HepG2 (cell line): ENCODE measurements around the gene IL36B. TPM values are rescaled to one million over a fixed set of nuclear protein-coding genes. Genes with fewer than 3 reads are reported as not detected.

Experiments used
- ATAC-seq: fragments of 200-7000 bp; cut with Tn5 transposase; 3 replicates; pipeline ENCODE4 v1.9.1; 2020; ENCODE audit warnings: mild to moderate bottlenecking, moderate library complexity
- BruUV-seq: library from RNA; stranded (reverse); fragments of 400-500 nt; replicated peaks from 2 replicates; lab custom pipeline; 2021; lab: Mats Ljungman, UMichigan
- CTCF ChIA-PET: fragments of 300-600 bp; formaldehyde crosslinking; extraction: SDS; loops from one replicate; lab custom pipeline; 2021; ENCODE audit warnings: low total read pairs, inconsistent platforms, low intra/inter-chr PET ratio; lab: Yijun Ruan, JAX
- POLR2A ChIA-PET: fragments of 350-600 bp; sonication (Branson Sonifier 250); formaldehyde crosslinking; loops from one replicate; lab custom pipeline; 2020; ENCODE audit warnings: antibody characterized with exemption, inconsistent platforms; lab: Yijun Ruan, JAX
- DNase-seq: peaks from one replicate; pipeline ENCODE4 v3.0.0-alpha.2; 2015; ENCODE audit warnings: low spot score
- FAIRE-seq: peaks from 3 replicates; lab custom pipeline; 2011; peaks lifted over from hg19 to GRCh38; lab: Jason Lieb, UNC
- H2AFZ ChIP-seq: one replicate; pipeline ENCODE4 v1.6.1; 2011; ENCODE audit warnings: low read length, inconsistent platforms
- H3K27ac ChIP-seq: fragments of 300-600 bp; 3 replicates; pipeline ENCODE4 v1.8.0; 2011; ENCODE audit warnings: mixed run types, mild to moderate bottlenecking, mixed read lengths, low read length, inconsistent platforms; ENCODE audit not compliant: insufficient read depth; ENCODE audit errors: extremely low read length
- H3K27me3 ChIP-seq, 2 experiments: fragments of 200-600 bp in 1 of 2; 2 replicates in 1 of 2; 3 replicates in 1 of 2; pipeline versions ENCODE4 v1.6.0 to v1.8.0; 2011; ENCODE audit warnings: low read length in 2 of 2, mild to moderate bottlenecking in 2 of 2, moderate library complexity in 2 of 2, inconsistent platforms in 1 of 2; ENCODE audit not compliant: insufficient read depth in 2 of 2, control insufficient read depth in 1 of 2
- H3K36me3 ChIP-seq, 2 experiments: fragments of 200-600 bp in 1 of 2; replicated peaks in 1 of 2; 2 replicates in 1 of 2; 3 replicates in 1 of 2; pipeline versions ENCODE4 v1.5.1 to v1.8.0; 2011; ENCODE audit warnings: low read length in 2 of 2, inconsistent platforms in 1 of 2; ENCODE audit not compliant: insufficient read depth in 2 of 2, control insufficient read depth in 1 of 2
- H3K4me1 ChIP-seq: 2 replicates; pipeline ENCODE4 v1.5.1; 2012; ENCODE audit warnings: low read length, inconsistent platforms; ENCODE audit not compliant: insufficient read depth
- H3K4me2 ChIP-seq: 2 replicates; pipeline ENCODE4 v1.6.0; 2011; ENCODE audit warnings: low read depth, low read length, inconsistent platforms
- H3K4me3 ChIP-seq, 3 experiments: fragments of 200-600 bp in 1 of 3; sonication (generic), shearing (Covaris generic) in 1 of 3; replicated peaks in 1 of 3; 2 replicates each; pipeline ENCODE4 v1.5.1; 2011 to 2016; ENCODE audit warnings: low read length in 3 of 3, inconsistent platforms in 2 of 3, low read depth in 2 of 3, mild to moderate bottlenecking in 2 of 3, control low read depth in 1 of 3, mixed read lengths in 1 of 3; ENCODE audit not compliant: insufficient read depth in 1 of 3
- H3K79me2 ChIP-seq: one replicate; pipeline ENCODE4 v1.6.1; 2011; ENCODE audit warnings: low read length, inconsistent platforms; ENCODE audit not compliant: insufficient read depth
- H3K9ac ChIP-seq: 2 replicates; pipeline ENCODE4 v1.6.0; 2011; ENCODE audit warnings: mild to moderate bottlenecking, low read depth, low read length, inconsistent platforms; ENCODE audit not compliant: insufficient read depth
- H3K9me3 ChIP-seq: 2 replicates; pipeline ENCODE4 v1.5.1; 2012; ENCODE audit warnings: mild to moderate bottlenecking, low read length
- H4K20me1 ChIP-seq: 2 replicates; pipeline ENCODE4 v1.6.0; 2011; ENCODE audit warnings: inconsistent platforms, mild to moderate bottlenecking, low read length, moderate library complexity; ENCODE audit not compliant: insufficient read depth
- CEBPG ChIP-seq: IDR thresholded peaks from 2 replicates; pipeline ENCODE4 v1.6.1; 2016
- IRF2 ChIP-seq: IDR thresholded peaks from 2 replicates; pipeline ENCODE4 v1.6.1; 2018; ENCODE audit warnings: missing genetic modification reagents, missing compliant biosample characterization
- JUNB ChIP-seq: sonication (generic); formaldehyde crosslinking; IDR thresholded peaks from 2 replicates; pipeline ENCODE4 v1.8.0; 2022; ENCODE audit warnings: missing genetic modification reagents, mild to moderate bottlenecking, borderline replicate concordance
- KDM1A ChIP-seq: IDR thresholded peaks from 2 replicates; pipeline ENCODE4 v1.6.1; 2016; ENCODE audit warnings: missing compliant biosample characterization
- KDM3A ChIP-seq: IDR thresholded peaks from 2 replicates; pipeline ENCODE4 v1.6.1; 2018; ENCODE audit warnings: low read depth, missing compliant biosample characterization
- LCORL ChIP-seq, 2 experiments: fragments of 450-650 bp in 1 of 2; sonication (generic) in 1 of 2; formaldehyde crosslinking in 1 of 2; IDR thresholded peaks; 2 replicates each; pipeline versions ENCODE4 v1.5.0 to v1.6.1; 2017 to 2020; ENCODE audit warnings: antibody characterized with exemption in 1 of 2, missing genetic modification reagents in 1 of 2
- NFIC ChIP-seq: IDR thresholded peaks from 2 replicates; pipeline ENCODE4 v1.6.1; 2012; ENCODE audit warnings: mild to moderate bottlenecking, low read length, inconsistent platforms
- RARA ChIP-seq: IDR thresholded peaks from 2 replicates; pipeline ENCODE4 v1.6.1; 2016; ENCODE audit warnings: missing genetic modification reagents, missing compliant biosample characterization
- SAP130 ChIP-seq: IDR thresholded peaks from 2 replicates; pipeline ENCODE4 v1.6.1; 2016; ENCODE audit warnings: low read depth
- SMARCC2 ChIP-seq: fragments of 450-650 bp; IDR thresholded peaks from 2 replicates; pipeline ENCODE4 v1.6.1; 2017; ENCODE audit warnings: antibody characterized with exemption, mild to moderate bottlenecking
- SMC3 ChIP-seq: IDR thresholded peaks from 2 replicates; pipeline ENCODE4 v1.6.1; 2011; ENCODE audit warnings: low read length, improper control_type of control experiment
- SRY ChIP-seq: sonication (generic); formaldehyde crosslinking; IDR thresholded peaks from 2 replicates; pipeline ENCODE4 v1.8.0; 2022; ENCODE audit warnings: mild to moderate bottlenecking, missing genetic modification reagents
- TARDBP ChIP-seq: sonication (generic); formaldehyde crosslinking; IDR thresholded peaks from 2 replicates; pipeline ENCODE4 v1.8.0; 2022; ENCODE audit warnings: mild to moderate bottlenecking, missing genetic modification reagents
- ZFP41 ChIP-seq: sonication (generic); formaldehyde crosslinking; IDR thresholded peaks from 2 replicates; pipeline ENCODE4 v1.4.0; 2020; ENCODE audit warnings: mild to moderate bottlenecking, missing genetic modification reagents, borderline replicate concordance
- ZNF224 ChIP-seq: sonication (generic); formaldehyde crosslinking; IDR thresholded peaks from 2 replicates; pipeline ENCODE4 v1.5.0; 2020; ENCODE audit warnings: mild to moderate bottlenecking, missing genetic modification reagents
- ZNF234 ChIP-seq: sonication (generic); formaldehyde crosslinking; conservative IDR thresholded peaks from 2 replicates; pipeline ENCODE4 v1.5.1; 2020; ENCODE audit warnings: mild to moderate bottlenecking, missing genetic modification reagents
- ZNF484 ChIP-seq: sonication (generic); formaldehyde crosslinking; IDR thresholded peaks from 2 replicates; pipeline ENCODE4 v1.5.1; 2020; ENCODE audit warnings: mild to moderate bottlenecking, low read depth, missing genetic modification reagents, borderline replicate concordance
- WGBS: methylation state at CpG from one replicate; pipeline ENCODE4 v1.1.6; 2017; ENCODE audit warnings: low lambda C conversion rate; 5-methylcytosine and 5-hydroxymethylcytosine counted together
- in situ Hi-C: cut with HindIII; loops from 2 replicates; pipeline ENCODE4 v1.10.0; 2017; ENCODE audit warnings: low pct_unique_long_range_greater_than_20kb; ENCODE audit not compliant: extremely low pct_ligation_motif_present
- intact Hi-C: fragments of 100-400 bp; cut with micrococcal nuclease; formaldehyde crosslinking; loops from one replicate; pipeline ENCODE4 v1.10.0; 2022; ENCODE audit not compliant: unreplicated experiment
- polyA plus RNA-seq, 8 experiments: library from polyadenylated mRNA; depleted of rRNA in 3 of 8; stranded (reverse) in 7 of 8; unstranded in 1 of 8; fragments of >200 nt; fragmentation: Illumina TruSeq in 4 of 8; extraction: Trizol in 4 of 8; gene quantifications; 2 replicates each; pipeline versions ENCODE4 v1.2.1 to v1.2.3, GENCODE V29; 2011 to 2016; ENCODE audit warnings: low read depth in 4 of 8, missing spikeins in 1 of 8, mixed read lengths in 1 of 8; ENCODE audit not compliant: insufficient read depth in 1 of 8
- total RNA-seq, 5 experiments: library from RNA; depleted of rRNA; stranded (reverse); fragments of >200 nt; fragmentation: Illumina TruSeq; extraction: Trizol; gene quantifications; 2 replicates each; pipeline ENCODE4 v1.2.3, GENCODE V29; 2016; ENCODE audit warnings: low read depth in 1 of 5
- TF ChIP-seq, protein P1 (sequence below): sonication (generic); formaldehyde crosslinking; IDR thresholded peaks from 2 replicates; pipeline ENCODE4 v1.4.0; 2020; ENCODE audit warnings: missing genetic modification reagents, mild to moderate bottlenecking, borderline replicate concordance
- TF ChIP-seq, protein P2 (sequence below): sonication (generic); formaldehyde crosslinking; IDR thresholded peaks from one replicate; pipeline ENCODE4 v1.5.1; 2020; ENCODE audit warnings: mild to moderate bottlenecking, missing genetic modification reagents; ENCODE audit errors: not compliant biosample characterization

IL36B gene
- total and polyA plus RNA-seq, 2 of the 13 experiments (the other 11 are each of a cell fraction or from before 2014, with no cell fraction given) = not detected

DNA sequence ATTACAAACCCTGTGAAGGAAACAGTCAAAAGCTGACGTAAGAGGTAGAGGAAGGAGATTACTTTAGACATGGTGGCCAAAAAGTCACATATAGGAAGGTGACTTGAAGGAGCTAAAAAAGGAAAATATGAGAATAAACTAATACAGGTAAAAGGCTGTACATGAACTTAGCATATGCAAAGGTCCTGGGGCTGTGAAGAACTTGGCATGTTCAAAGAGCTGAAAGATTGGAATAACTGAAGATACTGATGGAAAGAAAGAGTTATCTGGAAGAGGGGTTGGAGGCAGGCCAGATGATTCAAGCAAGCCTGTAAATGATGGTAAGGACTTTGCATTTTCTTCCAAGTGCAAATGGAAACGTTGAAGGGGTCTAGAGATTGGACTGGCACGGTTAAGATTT is 34.2 kb downstream of the IL36B start:
- Histone ChIP-seq H3K27ac (no peak overlapping the region), H3K27me3 (peaks cover 0 to 3% of the 10 kb centered on the region in 2 experiments; a peak in 1 of 5 replicates), H3K4me3 (no peak overlapping the region), H3K36me3 (no peaks in the 10 kb centered on the region), H3K9ac (no peak overlapping the region), H3K4me2 (no peak overlapping the region), H2AFZ (no peak overlapping the region)
- FAIRE-seq (no peak), DNase-seq (no peak)
- in situ Hi-C loops = no loop called here
- intact Hi-C loops = no loop called here
- no TSS peak for BruUV-seq
- WGBS = 15% methylated on average over 3 of the region's 3 CpGs
- no peak for TF ChIP-seq ZFP41 (CRISPR knock-in tag)
- no peak for TF ChIP-seq ZNF484 (CRISPR knock-in tag)
- TF ChIP-seq TARDBP (CRISPR knock-in tag) = no peak
- no peak for TF ChIP-seq ZNF234 (CRISPR knock-in tag)
- no peak for TF ChIP-seq JUNB
- no peak for TF ChIP-seq LCORL (IDR thresholded peaks at IDR 0.05)
- TF ChIP-seq LCORL (CRISPR knock-in tag; IDR thresholded peaks at IDR 0.05) = no peak
- no peak for TF ChIP-seq KDM1A (CRISPR knock-in tag)
- TF ChIP-seq ZNF224 (CRISPR knock-in tag) = no peak
- TF ChIP-seq SRY = no peak
- TF ChIP-seq, protein P1, sequence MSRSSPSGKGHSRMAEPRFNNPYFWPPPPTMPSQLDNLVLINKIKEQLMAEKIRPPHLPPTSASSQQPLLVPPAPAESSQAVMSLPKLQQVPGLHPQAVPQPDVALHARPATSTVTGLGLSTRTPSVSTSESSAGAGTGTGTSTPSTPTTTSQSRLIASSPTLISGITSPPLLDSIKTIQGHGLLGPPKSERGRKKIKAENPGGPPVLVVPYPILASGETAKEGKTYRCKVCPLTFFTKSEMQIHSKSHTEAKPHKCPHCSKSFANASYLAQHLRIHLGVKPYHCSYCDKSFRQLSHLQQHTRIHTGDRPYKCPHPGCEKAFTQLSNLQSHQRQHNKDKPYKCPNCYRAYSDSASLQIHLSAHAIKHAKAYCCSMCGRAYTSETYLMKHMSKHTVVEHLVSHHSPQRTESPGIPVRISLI (CRISPR knock-in tag) = no peak
- TF ChIP-seq CEBPG (CRISPR knock-in tag) = no peak
- TF ChIP-seq RARA (CRISPR knock-in tag) = no peak
- TF ChIP-seq, protein P2, sequence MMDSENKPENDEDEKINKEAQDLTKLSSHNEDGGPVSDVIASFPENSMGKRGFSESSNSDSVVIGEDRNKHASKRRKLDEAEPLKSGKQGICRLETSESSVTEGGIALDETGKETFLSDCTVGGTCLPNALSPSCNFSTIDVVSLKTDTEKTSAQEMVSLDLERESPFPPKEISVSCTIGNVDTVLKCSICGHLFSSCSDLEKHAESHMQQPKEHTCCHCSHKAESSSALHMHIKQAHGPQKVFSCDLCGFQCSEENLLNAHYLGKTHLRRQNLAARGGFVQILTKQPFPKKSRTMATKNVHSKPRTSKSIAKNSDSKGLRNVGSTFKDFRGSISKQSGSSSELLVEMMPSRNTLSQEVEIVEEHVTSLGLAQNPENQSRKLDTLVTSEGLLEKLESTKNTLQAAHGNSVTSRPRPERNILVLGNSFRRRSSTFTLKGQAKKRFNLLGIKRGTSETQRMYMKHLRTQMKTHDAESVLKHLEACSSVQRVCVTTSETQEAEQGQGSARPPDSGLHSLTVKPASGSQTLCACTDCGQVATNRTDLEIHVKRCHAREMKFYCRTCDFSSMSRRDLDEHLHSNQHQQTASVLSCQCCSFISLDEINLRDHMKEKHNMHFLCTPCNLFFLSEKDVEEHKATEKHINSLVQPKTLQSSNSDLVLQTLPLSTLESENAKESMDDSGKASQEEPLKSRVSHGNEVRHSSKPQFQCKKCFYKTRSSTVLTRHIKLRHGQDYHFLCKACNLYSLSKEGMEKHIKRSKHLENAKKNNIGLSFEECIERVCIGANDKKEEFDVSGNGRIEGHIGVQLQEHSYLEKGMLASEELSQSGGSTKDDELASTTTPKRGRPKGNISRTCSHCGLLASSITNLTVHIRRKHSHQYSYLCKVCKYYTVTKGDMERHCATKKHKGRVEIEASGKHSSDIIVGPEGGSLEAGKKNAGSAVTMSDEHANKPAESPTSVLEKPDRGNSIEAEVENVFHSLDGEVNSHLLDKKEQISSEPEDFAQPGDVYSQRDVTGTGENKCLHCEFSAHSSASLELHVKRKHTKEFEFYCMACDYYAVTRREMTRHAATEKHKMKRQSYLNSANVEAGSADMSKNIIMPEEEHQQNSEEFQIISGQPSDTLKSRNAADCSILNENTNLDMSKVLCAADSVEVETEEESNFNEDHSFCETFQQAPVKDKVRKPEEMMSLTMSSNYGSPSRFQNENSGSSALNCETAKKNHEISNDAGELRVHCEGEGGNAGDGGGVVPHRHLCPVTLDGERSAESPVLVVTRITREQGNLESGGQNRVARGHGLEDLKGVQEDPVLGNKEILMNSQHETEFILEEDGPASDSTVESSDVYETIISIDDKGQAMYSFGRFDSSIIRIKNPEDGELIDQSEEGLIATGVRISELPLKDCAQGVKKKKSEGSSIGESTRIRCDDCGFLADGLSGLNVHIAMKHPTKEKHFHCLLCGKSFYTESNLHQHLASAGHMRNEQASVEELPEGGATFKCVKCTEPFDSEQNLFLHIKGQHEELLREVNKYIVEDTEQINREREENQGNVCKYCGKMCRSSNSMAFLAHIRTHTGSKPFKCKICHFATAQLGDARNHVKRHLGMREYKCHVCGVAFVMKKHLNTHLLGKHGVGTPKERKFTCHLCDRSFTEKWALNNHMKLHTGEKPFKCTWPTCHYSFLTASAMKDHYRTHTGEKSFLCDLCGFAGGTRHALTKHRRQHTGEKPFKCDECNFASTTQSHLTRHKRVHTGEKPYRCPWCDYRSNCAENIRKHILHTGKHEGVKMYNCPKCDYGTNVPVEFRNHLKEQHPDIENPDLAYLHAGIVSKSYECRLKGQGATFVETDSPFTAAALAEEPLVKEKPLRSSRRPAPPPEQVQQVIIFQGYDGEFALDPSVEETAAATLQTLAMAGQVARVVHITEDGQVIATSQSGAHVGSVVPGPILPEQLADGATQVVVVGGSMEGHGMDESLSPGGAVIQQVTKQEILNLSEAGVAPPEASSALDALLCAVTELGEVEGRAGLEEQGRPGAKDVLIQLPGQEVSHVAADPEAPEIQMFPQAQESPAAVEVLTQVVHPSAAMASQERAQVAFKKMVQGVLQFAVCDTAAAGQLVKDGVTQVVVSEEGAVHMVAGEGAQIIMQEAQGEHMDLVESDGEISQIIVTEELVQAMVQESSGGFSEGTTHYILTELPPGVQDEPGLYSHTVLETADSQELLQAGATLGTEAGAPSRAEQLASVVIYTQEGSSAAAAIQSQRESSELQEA (CRISPR knock-in tag) = no peak
- no peak for TF ChIP-seq NFIC
- no peak for TF ChIP-seq IRF2 (CRISPR knock-in tag)
- no peak for TF ChIP-seq KDM3A (CRISPR knock-in tag)
- no peak for TF ChIP-seq SAP130 (CRISPR knock-in tag)
- TF ChIP-seq SMARCC2 = no peak
- TF ChIP-seq SMC3 = no peak
- TF ChIP-seq, all 625 proteins: peak for 0
- H3K9me3 ChIP-seq = no peaks in the 10 kb centered on the region
- CTCF ChIA-PET = no interaction called here
- H3K79me2 ChIP-seq = no peaks in the 10 kb centered on the region
- H3K4me1 ChIP-seq = no peaks in the 10 kb centered on the region
- no peaks in the 10 kb centered on the region for H4K20me1 ChIP-seq
- no peak for ATAC-seq
- POLR2A ChIA-PET = no interaction called here
